ENCODE data around the gene AGBL4.

The AGBL4 gene

GRCh38 chr1:48889082-48889481, 1134.7 kb downstream of the AGBL4 start:
- no peak for DNase-seq (ENCODE audit: low read depth)

- DNase-seq (ENCODE audit: low read depth) = no peak
Measured at GRCh38 chr1:48887796-48888195, 1136.0 kb downstream of the AGBL4 start.

GRCh38 chr1:48882020-48882419, 1141.7 kb downstream of the AGBL4 start:
- no peak for DNase-seq (ENCODE audit: low read depth)

- DNase-seq (ENCODE audit: low read depth) = no peak
Measured at GRCh38 chr1:48878191-48878940, 1145.4 kb downstream of the AGBL4 start.

GRCh38 chr1:48876330-48876785, 1147.4 kb downstream of the AGBL4 start:
- DNase-seq (ENCODE audit: low read depth) = no peak

- DNase-seq (ENCODE audit: low read depth) = no peak
Measured at GRCh38 chr1:48875552-48876329, 1148.0 kb downstream of the AGBL4 start.

GRCh38 chr1:48873944-48874343, 1149.8 kb downstream of the AGBL4 start:
- DNase-seq (ENCODE audit: low read depth) = no peak

GRCh38 chr1:48870596-48870995, 1153.2 kb downstream of the AGBL4 start:
- no peak for DNase-seq (ENCODE audit: low read depth)

- DNase-seq (ENCODE audit: low read depth) = no peak
Measured at GRCh38 chr1:48869116-48869893, 1154.4 kb downstream of the AGBL4 start.

- no peak for DNase-seq (ENCODE audit: low read depth)
Measured at GRCh38 chr1:48864913-48865312, 1158.8 kb downstream of the AGBL4 start.

- no peak for DNase-seq (ENCODE audit: low read depth)
Measured at GRCh38 chr1:48859456-48859855, 1164.3 kb downstream of the AGBL4 start.

GRCh38 chr1:48858200-48858920, 1165.4 kb downstream of the AGBL4 start:
- DNase-seq (ENCODE audit: low read depth) = no peak

GRCh38 chr1:48853006-48853405, 1170.7 kb downstream of the AGBL4 start:
- no peak for DNase-seq (ENCODE audit: low read depth)

- no peak for DNase-seq (ENCODE audit: low read depth)
Measured at GRCh38 chr1:48851638-48852037, 1172.1 kb downstream of the AGBL4 start.

GRCh38 chr1:48848035-48848434, 1175.7 kb downstream of the AGBL4 start:
- no peak for DNase-seq (ENCODE audit: low read depth)

GRCh38 chr1:48846441-48846840, 1177.3 kb downstream of the AGBL4 start:
- no peak for DNase-seq (ENCODE audit: low read depth)

GRCh38 chr1:48844187-48844586, 1179.6 kb downstream of the AGBL4 start:
- no peak for DNase-seq (ENCODE audit: low read depth)

- no peak for DNase-seq (ENCODE audit: low read depth)
Measured at GRCh38 chr1:48841966-48842365, 1181.8 kb downstream of the AGBL4 start.

GRCh38 chr1:48841461-48841860, 1182.3 kb downstream of the AGBL4 start:
- DNase-seq (ENCODE audit: low read depth) = no peak

GRCh38 chr1:48831120-48831978, 1192.4 kb downstream of the AGBL4 start:
- no peak for DNase-seq (ENCODE audit: low read depth)

GRCh38 chr1:48830715-48831114, 1193.0 kb downstream of the AGBL4 start:
- no peak for DNase-seq (ENCODE audit: low read depth)

Measured in activated gamma-delta T cell treated with anti-CD3 and anti-CD28 coated beads, Interleukin-2, amount 50 U/mL, for 16 hours (primary cell).